GM12892 (cell line): ENCODE results near the gene ARHGEF33.

Source experiments
- DNase-seq: peaks from one replicate; pipeline ENCODE4 v3.0.0; 2011; ENCODE audit not compliant: insufficient read length
- FAIRE-seq: peaks from 2 replicates; lab custom pipeline; 2011; peaks lifted over from hg19 to GRCh38; lab: Jason Lieb, UNC
- POLR2A ChIP-seq: IDR thresholded peaks from 2 replicates; pipeline ENCODE4 v1.6.1; 2011; ENCODE audit warnings: low read depth, low read length, control low read depth
- POLR2AphosphoS5 ChIP-seq: IDR thresholded peaks from 2 replicates; pipeline ENCODE4 v1.6.1; 2011; ENCODE audit warnings: low read depth, low read length, control low read depth
- TAF1 ChIP-seq: IDR thresholded peaks from 2 replicates; pipeline ENCODE4 v1.6.1; 2011; ENCODE audit warnings: low read depth, mild to moderate bottlenecking, control low read depth, low read length, borderline replicate concordance

Gene ARHGEF33

GRCh38 chr2:38968021-38968420 lies 78.3 kb downstream of the ARHGEF33 start:
- DNase-seq, result no peak
- FAIRE-seq, result no peak
- TF ChIP-seq TAF1, result no peak
- no peak for TF ChIP-seq POLR2AphosphoS5
- TF ChIP-seq POLR2A, result no peak

GRCh38 chr2:38971377-38971776 lies 81.7 kb downstream of the ARHGEF33 start:
- FAIRE-seq (no peak), DNase-seq (no peak)
- TF ChIP-seq TAF1, result no peak
- no peak for TF ChIP-seq POLR2AphosphoS5
- no peak for TF ChIP-seq POLR2A

GRCh38 chr2:38973266-38973665 lies 83.6 kb downstream of the ARHGEF33 start:
- DNase-seq (no peak), FAIRE-seq (no peak)
- TF ChIP-seq POLR2AphosphoS5 (no peak), TAF1 (no peak), POLR2A (no peak)

GRCh38 chr2:38975042-38975441 lies 85.4 kb downstream of the ARHGEF33 start:
- DNase-seq (no peak), FAIRE-seq (no peak)
- TF ChIP-seq POLR2A (no peak), TAF1 (no peak), POLR2AphosphoS5 (no peak)

- FAIRE-seq (no peak), DNase-seq (no peak)
- TF ChIP-seq POLR2AphosphoS5 (no peak), TAF1 (no peak), POLR2A (no peak)
Measured at GRCh38 chr2:38977047-38977446, 87.4 kb downstream of the ARHGEF33 start.

GRCh38 chr2:38978296-38978903 lies 88.7 kb downstream of the ARHGEF33 start:
- DNase-seq (no peak), FAIRE-seq (no peak)
- TF ChIP-seq POLR2A, result no peak
- TF ChIP-seq TAF1, result no peak
- no peak for TF ChIP-seq POLR2AphosphoS5

GRCh38 chr2:38978908-38979307 lies 89.2 kb downstream of the ARHGEF33 start:
- TF ChIP-seq TAF1 (no peak), POLR2A (no peak), POLR2AphosphoS5 (no peak)
- no peak for DNase-seq
- FAIRE-seq, result no peak

- DNase-seq, result no peak
- no peak for FAIRE-seq
- TF ChIP-seq POLR2AphosphoS5, result no peak
- TF ChIP-seq POLR2A, result no peak
- no peak for TF ChIP-seq TAF1
Measured at GRCh38 chr2:38981003-38981669, 91.5 kb downstream of the ARHGEF33 start.

GRCh38 chr2:38981670-38982357 lies 92.1 kb downstream of the ARHGEF33 start:
- DNase-seq (no peak), FAIRE-seq (no peak)
- no peak for TF ChIP-seq POLR2A
- no peak for TF ChIP-seq POLR2AphosphoS5
- no peak for TF ChIP-seq TAF1

- TF ChIP-seq POLR2A, result no peak
- no peak for TF ChIP-seq TAF1
- no peak for TF ChIP-seq POLR2AphosphoS5
- FAIRE-seq (no peak), DNase-seq (no peak)
Measured at GRCh38 chr2:38982498-38982897, 92.8 kb downstream of the ARHGEF33 start.

- no peak for DNase-seq
- TF ChIP-seq TAF1, result no peak
- TF ChIP-seq POLR2A, result no peak
- TF ChIP-seq POLR2AphosphoS5, result no peak
- FAIRE-seq, result no peak
Measured at GRCh38 chr2:38988716-38989115, 99.0 kb downstream of the ARHGEF33 start.

GRCh38 chr2:38991899-38992298 lies 102.2 kb downstream of the ARHGEF33 start:
- no peak for DNase-seq
- TF ChIP-seq TAF1 (no peak), POLR2AphosphoS5 (no peak), POLR2A (no peak)
- no peak for FAIRE-seq
